IMR-90 (cell line): ENCODE data around the gene HOMER3. TPM values are rescaled to one million over a fixed set of nuclear protein-coding genes. Genes with fewer than 3 reads are reported as not detected.

Experiments
- ATAC-seq: fragments of 200-7000 bp; cut with Tn5 transposase; 2 replicates; pipeline ENCODE4 v1.9.1; 2020; ENCODE audit warnings: low read depth, mild to moderate bottlenecking, moderate library complexity
- BruUV-seq: library from RNA; stranded (reverse); fragments of 400-500 nt; replicated peaks from 2 replicates; lab custom pipeline; 2021; lab: Mats Ljungman, UMichigan
- CTCF ChIA-PET: fragments of 300-600 bp; formaldehyde crosslinking; extraction: SDS; loops from one replicate; lab custom pipeline; 2021; ENCODE audit warnings: antibody characterized with exemption; lab: Yijun Ruan, JAX
- POLR2A ChIA-PET: fragments of 300-600 bp; sonication (Branson Sonifier 250); formaldehyde crosslinking; loops from one replicate; lab custom pipeline; 2022; ENCODE audit warnings: antibody characterized with exemption; ENCODE audit not compliant: unreplicated experiment; lab: Charles Lee
- DNase-seq: peaks from one replicate; pipeline ENCODE4 v3.0.0; 2013
- H2AFZ ChIP-seq: replicated peaks from 2 replicates; pipeline ENCODE3; 2013; ENCODE audit warnings: low read length, mild to moderate bottlenecking; ENCODE audit not compliant: poor library complexity
- H2AK5ac ChIP-seq: 2 replicates; pipeline ENCODE4 v1.6.1; 2013; ENCODE audit warnings: low read depth, low read length, inconsistent platforms
- H2AK9ac ChIP-seq: replicated peaks from 2 replicates; pipeline ENCODE3; 2013; ENCODE audit warnings: mild to moderate bottlenecking, low read depth, low read length, moderate library complexity; ENCODE audit not compliant: poor library complexity
- H2BK120ac ChIP-seq: 2 replicates; pipeline ENCODE4 v1.6.1; 2013; ENCODE audit warnings: low read depth, low read length, inconsistent platforms
- H2BK15ac ChIP-seq: 3 replicates; pipeline ENCODE4 v1.6.1; 2013; ENCODE audit warnings: low read depth, low read length, inconsistent platforms
- H2BK20ac ChIP-seq: 2 replicates; pipeline ENCODE4 v1.6.1; 2013; ENCODE audit warnings: low read depth, mild to moderate bottlenecking, inconsistent platforms, low read length, moderate library complexity
- H2BK5ac ChIP-seq: 2 replicates; pipeline ENCODE4 v1.6.1; 2013; ENCODE audit warnings: mild to moderate bottlenecking, low read depth, low read length, inconsistent platforms; ENCODE audit not compliant: poor library complexity, severe bottlenecking
- H3K14ac ChIP-seq: replicated peaks from 2 replicates; pipeline ENCODE4 v1.6.1; 2013; ENCODE audit warnings: low read depth, low read length, inconsistent platforms
- H3K18ac ChIP-seq: 2 replicates; pipeline ENCODE4 v1.6.1; 2013; ENCODE audit warnings: low read depth, low read length, control low read depth
- H3K23ac ChIP-seq: 2 replicates; pipeline ENCODE4 v1.6.1; 2013; ENCODE audit warnings: low read depth, low read length, inconsistent platforms
- H3K27ac ChIP-seq: 2 replicates; pipeline ENCODE4 v1.5.1; 2013; ENCODE audit warnings: mild to moderate bottlenecking, control low read depth, low read length; ENCODE audit not compliant: insufficient read depth
- H3K27me3 ChIP-seq: 2 replicates; pipeline ENCODE4 v1.6.1; 2013; ENCODE audit warnings: low read length; ENCODE audit not compliant: control insufficient read depth, insufficient read depth
- H3K36me3 ChIP-seq: 2 replicates; pipeline ENCODE4 v1.6.1; 2013; ENCODE audit warnings: low read length, mixed read lengths; ENCODE audit not compliant: control insufficient read depth, insufficient read depth
- H3K4ac ChIP-seq: 2 replicates; pipeline ENCODE4 v1.6.1; 2013; ENCODE audit warnings: low read depth, low read length, inconsistent platforms
- H3K4me1 ChIP-seq: 2 replicates; pipeline ENCODE4 v1.6.1; 2013; ENCODE audit warnings: low read length, mixed read lengths; ENCODE audit not compliant: control insufficient read depth, insufficient read depth
- H3K4me2 ChIP-seq: 2 replicates; pipeline ENCODE4 v1.6.1; 2013; ENCODE audit warnings: low read depth, mild to moderate bottlenecking, control low read depth, low read length, moderate library complexity
- H3K4me3 ChIP-seq: 2 replicates; pipeline ENCODE4 v1.5.1; 2013; ENCODE audit warnings: low read depth, mild to moderate bottlenecking, control low read depth, low read length, moderate library complexity; ENCODE audit not compliant: insufficient read depth
- H3K56ac ChIP-seq: 2 replicates; pipeline ENCODE4 v1.6.1; 2013; ENCODE audit warnings: low read length, inconsistent platforms; ENCODE audit not compliant: insufficient read depth; ENCODE audit errors: extremely low read depth
- H3K79me1 ChIP-seq, 2 experiments: 2 replicates each; pipeline ENCODE4 v1.6.1; 2013; ENCODE audit warnings: low read length in 2 of 2, inconsistent platforms in 1 of 2, low read depth in 1 of 2
- H3K9ac ChIP-seq: 2 replicates; pipeline ENCODE4 v1.6.1; 2013; ENCODE audit warnings: low read depth, low read length, control low read depth
- H3K9me1 ChIP-seq: 2 replicates; pipeline ENCODE4 v1.6.1; 2013; ENCODE audit warnings: low read length, inconsistent platforms; ENCODE audit not compliant: insufficient read depth
- H3K9me3 ChIP-seq: 2 replicates; pipeline ENCODE4 v1.6.1; 2013; ENCODE audit warnings: low read length; ENCODE audit not compliant: control insufficient read depth, insufficient read depth
- H4K20me1 ChIP-seq: 2 replicates; pipeline ENCODE4 v1.6.1; 2013; ENCODE audit warnings: low read length, inconsistent platforms; ENCODE audit not compliant: insufficient read depth
- H4K5ac ChIP-seq: 2 replicates; pipeline ENCODE4 v1.6.1; 2013; ENCODE audit warnings: mild to moderate bottlenecking, low read depth, low read length, control low read depth
- H4K8ac ChIP-seq, 2 experiments: 2 replicates each; pipeline ENCODE4 v1.6.1; 2013; ENCODE audit warnings: low read depth in 2 of 2, low read length in 2 of 2, control low read depth in 1 of 2, inconsistent platforms in 1 of 2
- H4K91ac ChIP-seq: 2 replicates; pipeline ENCODE4 v1.6.1; 2013; ENCODE audit warnings: low read depth, low read length, inconsistent platforms; ENCODE audit not compliant: insufficient read depth
- BHLHE40 ChIP-seq: fragments of 150-350 bp; IDR thresholded peaks from 2 replicates; pipeline ENCODE4 v1.6.1; 2016; ENCODE audit warnings: mild to moderate bottlenecking, low read depth, low read length
- CEBPB ChIP-seq: IDR thresholded peaks from 2 replicates; pipeline ENCODE4 v1.6.1; 2012; ENCODE audit warnings: low read depth, low read length, improper control_type of control experiment
- CHD1 ChIP-seq: IDR thresholded peaks from 2 replicates; pipeline ENCODE4 v1.6.1; 2012; ENCODE audit warnings: low read depth, low read length, improper control_type of control experiment
- CTCF ChIP-seq: conservative IDR thresholded peaks from 2 replicates; pipeline ENCODE4 v1.5.1; 2012; ENCODE audit warnings: mild to moderate bottlenecking, low read depth, low read length, improper control_type of control experiment
- ELK1 ChIP-seq: fragments of 150-350 bp; IDR thresholded peaks from 2 replicates; pipeline ENCODE4 v1.6.1; 2016; ENCODE audit warnings: low read depth, mild to moderate bottlenecking, low read length, moderate library complexity, borderline replicate concordance
- FOS ChIP-seq: fragments of 150-350 bp; IDR thresholded peaks from 2 replicates; pipeline ENCODE4 v1.6.1; 2016; ENCODE audit warnings: low read depth, low read length
- MAFK ChIP-seq: IDR thresholded peaks from 2 replicates; pipeline ENCODE4 v1.6.1; 2012; ENCODE audit warnings: low read depth, low read length, improper control_type of control experiment
- MAZ ChIP-seq: IDR thresholded peaks from 2 replicates; pipeline ENCODE4 v1.6.1; 2012; ENCODE audit warnings: low read depth, mild to moderate bottlenecking, low read length, improper control_type of control experiment, moderate library complexity, borderline replicate concordance
- MXI1 ChIP-seq: IDR thresholded peaks from 2 replicates; pipeline ENCODE4 v1.6.1; 2012; ENCODE audit warnings: low read depth, mild to moderate bottlenecking, low read length, moderate library complexity, borderline replicate concordance
- NFE2L2 ChIP-seq: fragments of 150-350 bp; IDR thresholded peaks from 2 replicates; pipeline ENCODE4 v1.6.1; 2016; ENCODE audit warnings: low read depth, mild to moderate bottlenecking, low read length
- POLR2A ChIP-seq: IDR thresholded peaks from 2 replicates; pipeline ENCODE4 v1.6.1; 2012; ENCODE audit warnings: mild to moderate bottlenecking, low read depth, low read length
- RAD21 ChIP-seq: IDR thresholded peaks from 2 replicates; pipeline ENCODE4 v1.6.1; 2012; ENCODE audit warnings: low read length, improper control_type of control experiment
- RCOR1 ChIP-seq: IDR thresholded peaks from 2 replicates; pipeline ENCODE4 v1.6.1; 2012; ENCODE audit warnings: mild to moderate bottlenecking, low read length, improper control_type of control experiment; ENCODE audit not compliant: insufficient replicate concordance
- RFX5 ChIP-seq: IDR thresholded peaks from 2 replicates; pipeline ENCODE4 v1.8.0; 2012; ENCODE audit warnings: low read depth, mild to moderate bottlenecking, low read length, moderate library complexity
- SMC3 ChIP-seq: fragments of 150-350 bp; IDR thresholded peaks from 2 replicates; pipeline ENCODE4 v1.6.1; 2016; ENCODE audit warnings: low read depth, mild to moderate bottlenecking, antibody characterized with exemption, low read length, moderate library complexity
- USF2 ChIP-seq: fragments of 150-350 bp; IDR thresholded peaks from 2 replicates; pipeline ENCODE4 v1.6.1; 2017; ENCODE audit warnings: mild to moderate bottlenecking, antibody characterized with exemption, low read length, low read depth
- WGBS, 2 experiments: methylation state at CpG; one replicate each; pipeline versions ENCODE4 v1.1.5 to v1.1.7; 2013; ENCODE audit warnings: missing lambda C conversion rate in 2 of 2; ENCODE audit not compliant: insufficient read length in 1 of 2; ENCODE audit errors: extremely low coverage in 2 of 2; 5-methylcytosine and 5-hydroxymethylcytosine counted together
- dilution Hi-C: fragments of 300-500 bp; cut with HindIII; formaldehyde crosslinking; loops from one replicate; pipeline ENCODE4 v1.14.3; 2018; ENCODE audit warnings: low sequenced_read_pairs; ENCODE audit not compliant: unreplicated experiment
- in situ Hi-C: fragments of 300-500 bp; cut with MboI; formaldehyde crosslinking; loops from 3 replicates; pipeline ENCODE4 v1.14.3; 2019; ENCODE audit warnings: low sequenced_read_pairs, inconsistent platforms, mixed read lengths
- intact Hi-C: fragments of 100-400 bp; cut with micrococcal nuclease; formaldehyde crosslinking; loops from 2 replicates; pipeline ENCODE4 v1.10.0; 2022
- polyA plus RNA-seq, 3 experiments: library from polyadenylated mRNA; depleted of rRNA; stranded (reverse); fragments of >200 nt; gene quantifications; 2 replicates each; pipeline ENCODE4 v1.2.3, GENCODE V29; 2012; ENCODE audit warnings: low replicate concordance in 1 of 3
- total RNA-seq: library from RNA; depleted of rRNA; stranded (reverse); fragments of >200 nt; gene quantifications from 2 replicates; pipeline ENCODE4 v1.2.3, GENCODE V29; 2012

The HOMER3 gene
- total and polyA plus RNA-seq, 2 of the 4 experiments (the other 2 are of a cell fraction): 53.4 to 77.0 TPM

GRCh38 chr19:18982669-18983068, 41.7 kb upstream of the HOMER3 start:
- no peaks in the 10 kb centered on the region for H3K9me3 ChIP-seq
- H4K20me1 ChIP-seq: peaks cover 3% of the 10 kb centered on the region; the same call in 1 of the 2 replicates
- BruUV-seq: no TSS peak
- ATAC-seq: no peak
- H3K27ac ChIP-seq: no peak overlapping the region
- dilution Hi-C loops (no loop called here), intact Hi-C loops (no loop called here), in situ Hi-C loops (no loop called here)
- no peak overlapping the region for H2BK120ac ChIP-seq
- TF ChIP-seq FOS (no peak), CHD1 (no peak), SMC3 (no peak), CEBPB (no peak), USF2 (no peak), MAFK (no peak), NFE2L2 (no peak), BHLHE40 (no peak), MXI1 (no peak), POLR2A (no peak), RCOR1 (no peak), MAZ (no peak), ELK1 (no peak), CTCF (no peak), RFX5 (no peak), RAD21 (no peak)
- H2AK9ac ChIP-seq: peak overlapping the region; percentile 50
- no peaks in the 10 kb centered on the region for H3K4me1 ChIP-seq
- H3K4me2 ChIP-seq: no peak overlapping the region
- H3K4me3 ChIP-seq: no peak overlapping the region
- H2AFZ ChIP-seq: no peak overlapping the region
- no peak overlapping the region for H2AK5ac ChIP-seq
- H2BK15ac ChIP-seq: no peak overlapping the region
- no peak overlapping the region for H4K8ac ChIP-seq
- H4K91ac ChIP-seq: no peak overlapping the region
- no peak overlapping the region for H3K14ac ChIP-seq
- H4K5ac ChIP-seq: no peak overlapping the region
- no peak overlapping the region for H3K56ac ChIP-seq
- H2BK5ac ChIP-seq: no peak overlapping the region
- no CpG with 5 or more reads among the region's 2 CpGs for WGBS, 2 experiments
- H3K36me3 ChIP-seq: no peaks in the 10 kb centered on the region
- H3K4ac ChIP-seq: no peak overlapping the region
- DNase-seq: no peak
- CTCF ChIA-PET: no interaction called here
- POLR2A ChIA-PET: no interaction called here
- no peak overlapping the region for H3K23ac ChIP-seq
- H3K79me1 ChIP-seq: no peaks in the 10 kb centered on the region
- no peak overlapping the region for H3K9ac ChIP-seq
- H3K27me3 ChIP-seq: peaks cover 14% of the 10 kb centered on the region
- no peaks in the 10 kb centered on the region for H3K9me1 ChIP-seq
- no peak overlapping the region for H3K18ac ChIP-seq
- H2BK20ac ChIP-seq: no peak overlapping the region
